GM19043 (cell line): Measurements from ENCODE around the gene ATP8B4.
A peak's percentile ranks its signal among the peaks of the same experiment; 100 is the strongest.
"Not testable (repeated sequence)": the region's sequence is repeated elsewhere in the genome, so short reads cannot be mapped to it uniquely, and the experiment has no call there.

Source experiments
- ATAC-seq: cut with Tn5 transposase; IDR thresholded peaks from one replicate; pipeline ENCODE4 v1.9.1; 2021; ENCODE audit warnings: low read depth; ENCODE audit not compliant: unreplicated experiment

ATP8B4 gene

GRCh38 chr15:50109076-50109987 is 9.7 kb downstream of the ATP8B4 start:
- no peak for ATAC-seq

DNA sequence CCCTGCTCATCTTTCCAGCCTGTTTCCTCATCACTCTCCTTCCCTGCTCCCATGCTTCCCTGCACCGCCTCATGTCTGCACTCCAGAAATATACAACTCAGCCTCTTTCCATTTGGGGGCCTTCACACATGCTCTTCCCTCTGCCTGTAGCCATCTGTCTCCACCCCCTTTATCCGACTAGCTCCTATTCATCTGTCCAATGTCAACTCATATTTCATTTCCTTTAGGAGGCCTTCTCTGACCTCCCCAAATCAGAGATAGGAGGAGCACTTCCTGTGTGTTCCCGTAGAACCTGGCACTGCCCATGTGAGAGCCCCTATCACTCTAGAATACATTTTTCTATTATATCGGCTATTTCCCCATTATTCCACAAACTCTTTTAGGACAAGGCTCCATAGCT is 10.6 kb downstream of the ATP8B4 start:
- ATAC-seq: no peak

DNA sequence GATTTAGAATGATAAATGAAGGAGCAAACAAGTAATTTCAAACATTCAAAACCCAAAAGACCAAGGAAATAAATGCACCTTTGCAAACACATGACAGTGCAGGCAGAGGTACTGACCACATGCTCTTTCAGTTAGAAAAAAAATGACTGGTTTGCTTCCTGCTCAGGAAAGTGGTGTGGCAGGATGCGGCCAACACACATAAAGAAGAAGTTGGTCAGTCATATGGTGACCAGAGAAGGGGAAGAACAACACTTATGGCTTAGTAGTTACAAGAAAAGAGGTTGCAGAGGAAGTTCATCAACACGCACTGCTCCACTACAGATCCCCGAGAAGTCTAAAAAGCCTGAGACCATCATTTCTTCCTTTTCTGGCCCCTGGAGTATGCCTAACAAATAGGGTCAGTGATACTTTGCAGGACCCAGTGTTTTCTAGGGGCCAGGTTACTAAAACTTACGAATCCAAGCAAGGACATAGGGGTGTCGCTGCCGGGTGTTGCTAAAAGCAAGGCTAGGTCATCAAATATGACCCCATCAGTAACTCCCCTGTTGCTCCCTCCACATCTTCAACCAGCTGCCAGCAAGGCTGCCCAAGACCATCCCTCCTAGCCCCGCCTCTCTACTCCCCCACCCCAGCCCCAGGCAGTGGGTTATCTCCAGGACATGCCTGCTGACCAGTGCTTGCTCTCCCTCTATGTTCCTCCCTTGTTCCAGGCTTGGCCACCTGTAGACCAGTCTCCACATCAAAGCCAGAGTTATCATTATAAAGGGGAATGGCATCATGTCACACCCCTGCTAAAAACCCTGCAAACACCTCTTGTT is 11.2 kb downstream of the ATP8B4 start:
- ATAC-seq: peak; percentile 95

DNA sequence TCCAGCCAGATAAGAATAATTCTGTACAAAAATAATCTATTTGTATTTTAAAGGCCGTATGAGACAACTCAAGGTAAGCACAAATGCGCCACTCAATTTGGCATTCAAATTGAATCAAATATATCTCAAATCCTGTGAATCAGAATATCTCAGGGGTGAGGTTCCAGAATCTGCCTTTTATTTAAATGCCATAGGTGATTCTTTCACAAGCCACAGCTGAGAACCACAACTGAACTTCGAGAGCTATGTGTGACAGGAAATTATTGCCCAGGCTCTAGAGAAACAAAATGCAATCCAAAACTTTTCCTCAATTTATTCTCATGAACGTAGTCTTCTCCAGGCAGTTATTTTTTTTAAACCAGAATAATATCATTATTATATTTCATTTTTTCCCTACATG is 11.9 kb downstream of the ATP8B4 start:
- no peak for ATAC-seq

- ATAC-seq: no peak
Measured at GRCh38 chr15:50106457-50106856, 12.6 kb downstream of the ATP8B4 start.

GRCh38 chr15:50100486-50100885 is 18.5 kb downstream of the ATP8B4 start:
- ATAC-seq: no peak

DNA sequence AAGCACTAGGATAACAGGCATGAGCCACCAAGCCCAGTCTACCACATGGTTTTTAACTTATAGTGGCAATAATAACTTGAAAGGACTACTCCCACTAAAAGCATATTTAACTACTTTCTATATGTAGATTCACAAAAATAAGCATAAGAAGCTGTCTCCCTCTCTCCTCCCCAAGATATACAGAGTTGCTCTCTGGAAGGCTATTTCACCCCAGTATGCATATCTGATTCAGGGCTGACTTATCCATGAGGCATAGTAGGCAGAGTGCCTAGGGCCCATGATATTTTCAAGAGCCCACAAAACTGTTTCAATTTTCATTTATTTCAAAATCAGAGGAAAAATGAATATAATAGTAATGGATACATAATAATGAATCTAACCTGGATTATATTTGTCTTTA is 20.5 kb downstream of the ATP8B4 start:
- no peak for ATAC-seq

DNA sequence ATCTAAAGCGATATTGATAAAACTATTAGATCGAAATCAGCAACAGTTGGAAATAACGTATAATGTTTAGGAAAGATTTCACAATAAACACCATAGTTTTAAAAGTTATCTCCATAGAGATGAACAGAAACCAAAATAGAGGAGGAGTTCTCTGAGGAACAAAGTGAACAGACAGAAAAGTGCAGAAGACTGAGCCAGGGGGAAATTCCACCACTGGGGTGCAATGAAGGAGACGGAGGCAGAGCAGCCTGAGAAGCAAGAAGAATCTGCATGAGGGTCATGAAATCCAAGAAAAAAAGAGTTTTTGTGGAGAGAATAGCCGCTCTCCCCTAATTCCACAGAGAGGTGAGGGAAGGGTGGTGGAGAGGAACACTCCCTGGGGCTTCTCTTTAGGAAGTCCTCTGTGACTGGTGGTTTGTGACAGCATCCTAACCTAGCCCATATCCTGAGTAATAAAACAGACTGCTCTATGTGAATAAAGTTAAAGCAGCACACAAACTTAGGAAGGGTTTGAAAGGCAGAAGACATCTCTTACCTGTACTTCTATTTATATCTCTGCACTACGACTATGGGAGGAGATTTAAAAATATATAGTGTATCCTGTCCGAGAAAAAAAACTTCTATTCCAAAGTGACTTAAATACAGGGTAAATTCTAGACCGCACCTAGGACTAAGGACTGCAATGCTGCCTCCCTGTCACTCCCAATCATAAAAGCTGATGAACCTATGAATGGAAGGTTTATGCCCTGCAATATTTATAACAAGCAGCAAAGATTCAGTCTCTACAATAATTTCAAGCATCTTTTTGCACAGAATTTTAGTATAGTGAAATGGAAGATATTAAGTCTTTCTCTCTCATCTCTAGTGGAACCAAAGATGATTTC is 22.9 kb downstream of the ATP8B4 start:
- ATAC-seq: no peak

GRCh38 chr15:50089386-50089785 is 29.6 kb downstream of the ATP8B4 start:
- ATAC-seq: not testable (repeated sequence)

DNA sequence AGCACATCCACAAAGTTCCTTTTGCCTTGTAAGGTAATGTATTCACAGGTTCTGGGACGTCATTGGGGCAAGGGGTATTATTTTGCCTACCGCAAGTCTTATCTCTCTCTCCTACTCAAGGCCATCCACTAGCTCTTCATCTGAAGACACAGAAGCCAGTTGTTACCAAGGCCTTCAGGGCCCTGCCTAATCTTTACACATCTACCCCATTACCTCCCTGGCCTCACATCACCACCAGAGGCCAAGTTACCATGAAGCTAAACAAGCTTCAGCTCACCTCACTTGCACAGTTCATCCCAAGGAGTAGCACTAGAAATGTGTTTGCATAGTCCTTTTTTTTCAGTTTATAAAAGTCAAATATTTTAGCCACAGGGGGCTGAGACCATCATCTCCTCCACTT is 34.1 kb downstream of the ATP8B4 start:
- ATAC-seq: no peak

DNA sequence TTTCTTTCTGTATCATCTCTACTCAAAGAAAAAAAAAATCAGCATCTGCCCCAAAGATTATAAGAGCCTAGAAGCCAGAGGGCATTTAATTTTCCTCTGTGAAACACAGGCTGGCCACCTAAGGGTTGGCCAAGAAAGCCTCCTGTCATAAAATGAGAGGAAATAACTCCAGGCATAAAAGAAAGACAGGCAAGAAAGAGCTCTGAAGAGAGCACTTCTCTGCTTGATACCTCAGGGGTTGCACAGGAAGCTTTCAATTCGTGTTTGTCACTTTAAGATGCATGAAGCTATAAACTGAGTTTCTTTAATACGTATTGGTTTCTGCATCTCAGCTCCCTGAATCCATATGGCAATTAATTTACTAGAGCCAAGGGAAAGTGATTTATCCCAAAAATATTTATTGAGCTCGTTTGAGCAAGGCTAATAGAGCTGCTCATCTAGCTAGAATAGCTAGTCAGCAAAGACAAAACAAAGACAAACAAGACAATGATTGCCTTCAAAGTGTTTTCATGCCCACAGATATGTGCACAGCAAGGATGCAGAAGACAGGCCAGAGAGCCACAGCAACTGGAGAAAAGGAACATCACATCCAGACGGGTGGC is 35.5 kb downstream of the ATP8B4 start:
- ATAC-seq: no peak

DNA sequence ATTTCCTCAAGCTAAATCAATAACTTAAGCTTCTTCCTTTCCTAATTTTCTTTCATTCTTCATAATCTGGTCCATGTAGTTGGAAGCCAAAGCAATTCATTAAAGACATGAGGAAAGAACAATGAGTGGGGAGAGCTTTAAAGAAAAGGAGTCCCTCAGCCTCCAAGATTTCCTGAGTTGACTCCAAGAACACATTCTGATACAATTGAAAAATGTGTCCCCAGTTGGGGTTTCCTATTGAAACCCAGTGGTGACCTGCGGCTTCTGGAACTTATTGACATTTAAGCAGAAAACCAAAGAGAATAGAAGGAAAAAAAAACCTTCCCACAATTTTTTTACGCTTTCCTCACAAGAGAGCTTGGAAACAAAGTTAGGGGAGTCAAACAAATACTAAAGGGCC is 37.0 kb downstream of the ATP8B4 start:
- no peak for ATAC-seq

DNA sequence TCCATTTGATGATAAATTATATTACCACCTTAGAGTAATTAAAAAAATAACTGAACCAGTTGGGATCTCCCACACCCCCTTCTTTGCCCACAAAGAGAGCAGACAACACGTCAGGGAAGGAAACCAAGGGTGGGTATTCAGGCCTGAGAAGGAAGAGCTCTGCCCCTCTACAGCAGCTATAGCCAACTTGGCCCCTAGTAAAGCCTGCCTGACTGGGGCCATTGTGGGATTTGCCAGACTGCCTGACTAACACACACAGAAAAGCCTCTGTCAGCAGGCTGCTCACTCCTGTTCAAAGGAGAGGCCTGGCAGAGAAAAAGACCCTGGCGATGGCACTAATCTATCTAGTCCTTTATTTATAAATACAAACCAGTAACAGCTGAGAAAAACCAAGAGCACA is 41.4 kb downstream of the ATP8B4 start:
- ATAC-seq: no peak

GRCh38 chr15:50077176-50077575 is 41.9 kb downstream of the ATP8B4 start:
- ATAC-seq: no peak

- no peak for ATAC-seq
Measured at GRCh38 chr15:50075319-50075718, 43.7 kb downstream of the ATP8B4 start.

GRCh38 chr15:50071551-50072258 is 47.3 kb downstream of the ATP8B4 start:
- ATAC-seq: no peak

DNA sequence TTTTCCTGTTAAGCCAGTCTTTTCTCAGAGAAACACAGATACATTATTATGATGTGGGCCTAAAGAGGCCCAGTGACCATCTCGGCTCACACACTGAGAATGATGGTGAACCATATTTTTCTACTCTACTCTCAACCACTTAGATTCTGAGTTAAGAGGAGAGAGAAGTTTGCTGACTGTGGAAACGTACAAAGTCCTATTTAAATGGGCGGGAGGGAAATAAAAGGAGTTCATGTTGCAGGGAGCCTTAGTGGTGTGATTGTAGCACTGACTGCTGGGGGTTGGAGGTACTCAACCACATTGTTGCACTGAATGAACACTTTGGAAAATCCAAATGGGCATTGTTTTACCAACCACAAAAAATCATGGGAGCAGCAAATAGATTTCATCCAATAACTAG is 51.0 kb downstream of the ATP8B4 start:
- ATAC-seq: no peak

GRCh38 chr15:50067254-50067653 is 51.8 kb downstream of the ATP8B4 start:
- no peak for ATAC-seq

DNA sequence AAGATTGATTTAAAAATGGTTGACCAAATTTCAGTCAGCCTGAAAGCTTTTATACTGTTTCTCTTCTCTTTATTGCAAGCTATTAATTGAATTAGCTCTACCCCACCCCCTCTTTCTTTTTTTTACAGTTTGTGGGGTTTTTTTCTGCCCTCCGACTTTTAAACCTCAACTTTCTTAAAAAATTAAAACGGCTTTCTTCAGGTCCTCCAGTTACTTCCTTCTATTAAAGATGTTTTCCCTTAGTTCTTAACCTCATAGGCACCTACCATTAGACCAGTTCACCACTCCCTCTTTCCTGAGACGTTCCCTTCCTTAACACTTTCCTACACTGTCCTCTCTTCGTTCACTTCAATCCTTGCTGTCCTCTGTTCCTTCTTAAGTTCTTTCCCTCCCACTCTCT is 52.4 kb downstream of the ATP8B4 start:
- no peak for ATAC-seq

- no peak for ATAC-seq
Measured at GRCh38 chr15:50066202-50066601, 52.8 kb downstream of the ATP8B4 start.
